Caco-2 (cell line): ENCODE measurements around the gene LDLRAD2. TPM values are rescaled to one million over a fixed set of nuclear protein-coding genes. Genes with fewer than 3 reads are reported as not detected.
"Not testable (repeated sequence)": the region's sequence is repeated elsewhere in the genome, so short reads cannot be mapped to it uniquely, and the experiment has no call there.

Source experiments
- BruUV-seq: library from RNA; stranded (reverse); fragments of 400-500 nt; replicated peaks from 2 replicates; lab custom pipeline; 2021; lab: Mats Ljungman, UMichigan
- CTCF ChIA-PET: fragments of 300-600 bp; sonication (Branson Sonifier 250); formaldehyde crosslinking; loops from one replicate; lab custom pipeline; 2022; ENCODE audit warnings: antibody characterized with exemption; lab: Charles Lee
- POLR2A ChIA-PET: fragments of 300-600 bp; sonication (Branson Sonifier 250); formaldehyde crosslinking; loops from one replicate; lab custom pipeline; 2022; ENCODE audit warnings: antibody characterized with exemption; lab: Charles Lee
- DNase-seq, 2 experiments: peaks; one replicate each; pipeline versions ENCODE4 v3.0.0 to v3.0.0-alpha.2; 2020 to 2022
- H3K27me3 ChIP-seq: replicated peaks from 2 replicates; pipeline ENCODE4 v1.6.0; 2011; ENCODE audit warnings: low read length; ENCODE audit not compliant: control insufficient read depth, insufficient read depth
- H3K36me3 ChIP-seq: 2 replicates; pipeline ENCODE4 v1.5.1; 2011; ENCODE audit warnings: low read length; ENCODE audit not compliant: control insufficient read depth, insufficient read depth
- H3K4me1 ChIP-seq: fragments of 250-450 bp; sonication (Bioruptor Pico); 2 replicates; pipeline ENCODE4 v1.5.1; 2020; ENCODE audit warnings: mild to moderate bottlenecking
- H3K4me3 ChIP-seq: 2 replicates; pipeline ENCODE4 v1.5.1; 2011; ENCODE audit warnings: low read depth, mild to moderate bottlenecking, control low read depth, low read length
- H3K9me3 ChIP-seq: fragments of 250-450 bp; sonication (Bioruptor Pico); 2 replicates; pipeline ENCODE4 v1.5.1; 2020; ENCODE audit warnings: mild to moderate bottlenecking, moderate library complexity
- H3K27ac Mint-ChIP-seq: one replicate; pipeline ENCODE4 v1.8.0; 2022; ENCODE audit warnings: mixed read lengths; ENCODE audit not compliant: unreplicated experiment
- H3K27me3 Mint-ChIP-seq: one replicate; pipeline ENCODE4 v1.8.0; 2022; ENCODE audit warnings: mixed read lengths; ENCODE audit not compliant: insufficient read depth, unreplicated experiment
- H3K36me3 Mint-ChIP-seq: one replicate; pipeline ENCODE4 v1.8.0; 2022; ENCODE audit warnings: mild to moderate bottlenecking, mixed read lengths; ENCODE audit not compliant: insufficient read depth, unreplicated experiment
- H3K4me1 Mint-ChIP-seq: one replicate; pipeline ENCODE4 v1.8.0; 2022; ENCODE audit warnings: low read depth, mixed read lengths; ENCODE audit not compliant: unreplicated experiment
- H3K4me3 Mint-ChIP-seq: one replicate; pipeline ENCODE4 v1.8.0; 2022; ENCODE audit warnings: mild to moderate bottlenecking, moderate library complexity, mixed read lengths; ENCODE audit not compliant: unreplicated experiment
- H3K9me3 Mint-ChIP-seq: one replicate; pipeline ENCODE4 v1.8.0; 2022; ENCODE audit warnings: mixed read lengths; ENCODE audit not compliant: unreplicated experiment
- CTCF ChIP-seq, 2 experiments: fragments of 200-600 bp in 1 of 2; IDR thresholded peaks; 1 replicate in 1 of 2; 2 replicates in 1 of 2; pipeline versions ENCODE4 v1.5.1 to v1.8.0; 2011 to 2022; ENCODE audit warnings: antibody characterized with exemption in 1 of 2, control low read depth in 1 of 2, inconsistent platforms in 1 of 2, low read depth in 1 of 2, low read length in 1 of 2, mild to moderate bottlenecking in 1 of 2, moderate library complexity in 1 of 2; ENCODE audit not compliant: insufficient read depth in 1 of 2, severe bottlenecking in 1 of 2, unreplicated experiment in 1 of 2
- intact Hi-C: fragments of 100-400 bp; cut with micrococcal nuclease; formaldehyde crosslinking; loops from one replicate; pipeline ENCODE4 v1.10.0; 2022; ENCODE audit not compliant: unreplicated experiment
- total RNA-seq: library from RNA; stranded (reverse); gene quantifications from 2 replicates; pipeline ENCODE4 v1.2.3, GENCODE V29; 2022

The LDLRAD2 gene
- total RNA-seq, 1 experiment from 2014 or later, result not detected

- POLR2A ChIA-PET, result no interaction called here
- H3K4me3 Mint-ChIP-seq, result no peak overlapping the region
- peaks cover 7% of the 10 kb centered on the region for H3K36me3 Mint-ChIP-seq
- no peaks in the 10 kb centered on the region for H3K9me3 Mint-ChIP-seq
- Histone ChIP-seq H3K9me3 (no peaks in the 10 kb centered on the region), H3K36me3 (no peaks in the 10 kb centered on the region), H3K4me3 (no peak overlapping the region), H3K27me3 (no peaks in the 10 kb centered on the region), H3K4me1 (no peaks in the 10 kb centered on the region)
- DNase-seq, result no peak
- BruUV-seq, result no TSS peak
- CTCF ChIA-PET, result no interaction called here
- intact Hi-C loops, result no loop called here
- no peaks in the 10 kb centered on the region for H3K4me1 Mint-ChIP-seq
- no peak for TF ChIP-seq CTCF (IDR thresholded peaks at IDR 0.05; ENCODE audit: insufficient read depth in 1 of 2, low read depth in 1 of 2, low read length in 1 of 2, severe bottlenecking in 1 of 2, unreplicated experiment in 1 of 2)
- H3K27ac Mint-ChIP-seq, result no peak overlapping the region
- no peaks in the 10 kb centered on the region for H3K27me3 Mint-ChIP-seq
Observed at GRCh38 chr1:21770201-21770600, 41.9 kb upstream of the LDLRAD2 start.

GRCh38 chr1:21770602-21771001 lies 41.5 kb upstream of the LDLRAD2 start:
- H3K27ac Mint-ChIP-seq, H3K27me3 ChIP-seq, H3K4me3 Mint-ChIP-seq, H3K36me3 Mint-ChIP-seq, BruUV-seq, H3K9me3 Mint-ChIP-seq, H3K4me3 ChIP-seq, DNase-seq, H3K36me3 ChIP-seq, intact Hi-C loops, H3K9me3 ChIP-seq, H3K4me1 Mint-ChIP-seq, CTCF ChIA-PET, H3K27me3 Mint-ChIP-seq, H3K4me1 ChIP-seq, POLR2A ChIA-PET: not testable (repeated sequence)

- H3K9me3 Mint-ChIP-seq, H3K4me1 ChIP-seq, intact Hi-C loops, H3K4me3 ChIP-seq, H3K36me3 Mint-ChIP-seq, H3K27ac Mint-ChIP-seq, H3K9me3 ChIP-seq, BruUV-seq, H3K27me3 ChIP-seq, H3K36me3 ChIP-seq, DNase-seq, POLR2A ChIA-PET, H3K4me3 Mint-ChIP-seq, CTCF ChIA-PET, H3K27me3 Mint-ChIP-seq, H3K4me1 Mint-ChIP-seq: not testable (repeated sequence)
Observed at GRCh38 chr1:21771672-21772071, 40.4 kb upstream of the LDLRAD2 start.

GRCh38 chr1:21773585-21773984 lies 38.5 kb upstream of the LDLRAD2 start:
- no TSS peak for BruUV-seq
- no peak for DNase-seq
- H3K4me3 Mint-ChIP-seq, result no peak overlapping the region
- no peak overlapping the region for H3K27ac Mint-ChIP-seq
- H3K4me3 ChIP-seq, result no peak overlapping the region
- no peaks in the 10 kb centered on the region for H3K27me3 Mint-ChIP-seq
- H3K4me1 Mint-ChIP-seq, result peaks cover 6% of the 10 kb centered on the region
- H3K36me3 ChIP-seq, result no peaks in the 10 kb centered on the region
- peaks cover 6% of the 10 kb centered on the region; the same call in 1 of the 2 replicates for H3K4me1 ChIP-seq
- H3K9me3 Mint-ChIP-seq, result no peaks in the 10 kb centered on the region
- intact Hi-C loops, result no loop called here
- CTCF ChIA-PET, result no interaction called here
- TF ChIP-seq CTCF (IDR thresholded peaks at IDR 0.05; ENCODE audit: insufficient read depth in 1 of 2, low read depth in 1 of 2, low read length in 1 of 2, severe bottlenecking in 1 of 2, unreplicated experiment in 1 of 2), result no peak
- POLR2A ChIA-PET, result no interaction called here
- peaks cover 7% of the 10 kb centered on the region for H3K36me3 Mint-ChIP-seq
- H3K27me3 ChIP-seq, result no peaks in the 10 kb centered on the region
- no peaks in the 10 kb centered on the region for H3K9me3 ChIP-seq
